Epithelial cell of proximal tubule (primary cell): Measurements from ENCODE around the gene NOX4. TPM values are rescaled to one million over a fixed set of nuclear protein-coding genes. Genes with fewer than 3 reads are reported as not detected.
"Not testable (repeated sequence)": the region's sequence is repeated elsewhere in the genome, so short reads cannot be mapped to it uniquely, and the experiment has no call there.

ENCODE experiments used
- DNase-seq: peaks from one replicate; pipeline ENCODE4 v3.0.0-alpha.2; 2011; ENCODE audit warnings: low read depth
- H3K4me3 ChIP-seq: 2 replicates; pipeline ENCODE4 v1.5.1; 2011; ENCODE audit warnings: low read depth, mild to moderate bottlenecking, low read length
- CTCF ChIP-seq: conservative IDR thresholded peaks from 2 replicates; pipeline ENCODE4 v1.5.1; 2012; ENCODE audit warnings: low read depth, mild to moderate bottlenecking, low read length
- total RNA-seq: library from RNA; depleted of rRNA; stranded (reverse); fragments of >200 nt; gene quantifications from 2 replicates; pipeline ENCODE4 v1.2.3, GENCODE V29; 2015

Gene NOX4
- total RNA-seq, 1 donor from 2014 or later, result 11.6 TPM

GRCh38 chr11:89347071-89347470 lies 144.1 kb downstream of the NOX4 start:
- no peak for TF ChIP-seq CTCF
- no peak for DNase-seq
- no peak overlapping the region for H3K4me3 ChIP-seq

- DNase-seq, result no peak
- no peak overlapping the region for H3K4me3 ChIP-seq
- no peak for TF ChIP-seq CTCF
Measured at GRCh38 chr11:89346601-89347000, 144.6 kb downstream of the NOX4 start.

GRCh38 chr11:89342880-89343572 lies 148.1 kb downstream of the NOX4 start:
- DNase-seq, H3K4me3 ChIP-seq: not testable (repeated sequence)

- DNase-seq, H3K4me3 ChIP-seq: not testable (repeated sequence)
Measured at GRCh38 chr11:89340450-89340849, 150.7 kb downstream of the NOX4 start.

GRCh38 chr11:89338073-89338472 lies 153.1 kb downstream of the NOX4 start:
- not testable (repeated sequence) for H3K4me3 ChIP-seq, DNase-seq

GRCh38 chr11:89337100-89337650 lies 154.0 kb downstream of the NOX4 start:
- not testable (repeated sequence) for DNase-seq, H3K4me3 ChIP-seq

GRCh38 chr11:89333704-89334103 lies 157.5 kb downstream of the NOX4 start:
- DNase-seq, H3K4me3 ChIP-seq: not testable (repeated sequence)
- peak; percentile 55 for TF ChIP-seq CTCF

GRCh38 chr11:89331940-89332339 lies 159.2 kb downstream of the NOX4 start:
- H3K4me3 ChIP-seq, DNase-seq: not testable (repeated sequence)

- no peak for TF ChIP-seq CTCF
- DNase-seq, result no peak
- no peak overlapping the region for H3K4me3 ChIP-seq
Measured at GRCh38 chr11:89327885-89328284, 163.3 kb downstream of the NOX4 start.

- no peak for TF ChIP-seq CTCF
- H3K4me3 ChIP-seq, result no peak overlapping the region
- DNase-seq, result no peak
Measured at GRCh38 chr11:89321401-89321800, 169.8 kb downstream of the NOX4 start.

GRCh38 chr11:89310607-89311006 lies 180.6 kb downstream of the NOX4 start:
- H3K4me3 ChIP-seq, DNase-seq: not testable (repeated sequence)

- not testable (repeated sequence) for H3K4me3 ChIP-seq, DNase-seq
Measured at GRCh38 chr11:89309321-89309985, 181.7 kb downstream of the NOX4 start.

GRCh38 chr11:89308272-89308671 lies 182.9 kb downstream of the NOX4 start:
- not testable (repeated sequence) for DNase-seq, H3K4me3 ChIP-seq
